ENCODE data around the gene MYRIP.

DNA sequence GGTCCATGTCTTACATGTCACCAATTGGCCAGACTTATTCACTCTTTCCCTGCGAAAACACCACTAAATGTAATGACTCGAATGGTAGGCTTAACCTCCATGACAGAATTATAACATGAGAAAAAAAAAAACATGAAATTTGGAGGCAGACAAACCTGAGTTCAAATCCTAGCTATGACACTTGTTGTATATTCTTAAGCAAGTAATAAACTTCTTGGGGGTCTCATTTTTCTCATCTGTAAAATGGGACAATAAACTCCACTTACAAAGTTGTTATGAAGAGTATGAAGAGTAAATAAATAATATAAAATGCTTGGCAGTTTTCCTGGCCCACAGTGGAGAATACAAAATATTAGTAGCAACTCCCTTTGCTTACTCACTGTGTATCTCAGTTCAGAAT lies 488.7 kb downstream of the MYRIP start:
- TF ChIP-seq YY1 (IDR thresholded peaks at IDR 0.05; ENCODE audit: insufficient read depth, insufficient read length) (no peak), ZNF274 (IDR thresholded peaks at IDR 0.05; ENCODE audit: low read depth, low read length) (no peak)
